HG02943 (cell line): Measurements from ENCODE around the gene KCNB1.

Experiments
- ATAC-seq: cut with Tn5 transposase; IDR thresholded peaks from one replicate; pipeline ENCODE4 v1.9.1; 2021; ENCODE audit warnings: mild to moderate bottlenecking, low read depth, moderate library complexity; ENCODE audit not compliant: unreplicated experiment

Gene KCNB1

DNA sequence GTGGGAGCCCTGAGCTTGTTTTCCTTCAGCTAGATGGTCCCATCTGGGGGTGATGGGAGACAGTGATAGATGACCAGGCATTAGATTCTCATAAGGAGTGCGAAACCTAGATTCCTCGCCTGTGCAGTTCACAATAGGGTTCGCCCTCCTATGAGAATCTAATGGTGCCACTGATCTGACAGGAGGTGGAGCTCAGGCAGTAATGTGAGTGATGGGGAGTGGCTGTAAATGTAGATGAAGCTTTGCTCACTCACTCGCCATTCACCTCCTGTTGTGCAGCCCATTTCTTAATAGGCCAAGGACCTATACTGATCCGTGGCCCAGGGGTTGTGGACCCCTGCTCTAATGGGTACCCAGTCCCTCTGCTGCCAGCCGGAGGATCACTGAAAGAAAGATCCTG, 20.7 kb upstream of the KCNB1 start:
- no peak for ATAC-seq

DNA sequence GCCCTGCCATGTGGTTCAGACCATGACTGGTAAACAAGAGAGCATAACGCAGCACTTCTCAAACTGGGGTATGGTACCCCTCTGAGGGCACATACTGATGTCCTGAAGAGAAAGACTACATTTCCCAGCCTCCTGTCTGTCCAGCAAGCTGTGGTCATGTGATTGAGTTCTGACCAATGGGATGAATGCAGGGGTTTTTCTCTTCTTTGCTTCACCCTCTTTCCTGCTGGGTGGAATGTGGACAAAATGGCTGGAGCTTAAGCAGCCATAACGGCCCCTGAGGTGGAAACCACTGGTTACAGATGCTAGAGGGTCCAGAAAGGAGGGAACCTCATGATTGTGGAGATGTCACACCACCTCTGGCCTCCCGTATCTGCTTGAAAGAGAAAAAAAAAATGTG, 19.4 kb upstream of the KCNB1 start:
- no peak for ATAC-seq

DNA sequence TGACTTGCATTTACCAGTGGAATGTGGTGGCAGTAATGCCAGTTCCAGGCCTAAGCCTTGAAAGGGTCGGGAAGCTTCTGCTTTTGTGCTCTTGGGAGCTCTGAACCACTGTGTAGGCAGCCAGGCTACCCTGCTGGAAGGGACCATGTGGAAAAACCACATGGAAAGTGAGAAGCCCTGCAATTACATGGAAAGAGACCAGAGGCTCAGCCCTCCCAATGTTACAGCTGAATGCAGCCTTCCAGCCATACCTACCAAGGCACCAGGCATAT, 14.9 kb upstream of the KCNB1 start:
- ATAC-seq = no peak

DNA sequence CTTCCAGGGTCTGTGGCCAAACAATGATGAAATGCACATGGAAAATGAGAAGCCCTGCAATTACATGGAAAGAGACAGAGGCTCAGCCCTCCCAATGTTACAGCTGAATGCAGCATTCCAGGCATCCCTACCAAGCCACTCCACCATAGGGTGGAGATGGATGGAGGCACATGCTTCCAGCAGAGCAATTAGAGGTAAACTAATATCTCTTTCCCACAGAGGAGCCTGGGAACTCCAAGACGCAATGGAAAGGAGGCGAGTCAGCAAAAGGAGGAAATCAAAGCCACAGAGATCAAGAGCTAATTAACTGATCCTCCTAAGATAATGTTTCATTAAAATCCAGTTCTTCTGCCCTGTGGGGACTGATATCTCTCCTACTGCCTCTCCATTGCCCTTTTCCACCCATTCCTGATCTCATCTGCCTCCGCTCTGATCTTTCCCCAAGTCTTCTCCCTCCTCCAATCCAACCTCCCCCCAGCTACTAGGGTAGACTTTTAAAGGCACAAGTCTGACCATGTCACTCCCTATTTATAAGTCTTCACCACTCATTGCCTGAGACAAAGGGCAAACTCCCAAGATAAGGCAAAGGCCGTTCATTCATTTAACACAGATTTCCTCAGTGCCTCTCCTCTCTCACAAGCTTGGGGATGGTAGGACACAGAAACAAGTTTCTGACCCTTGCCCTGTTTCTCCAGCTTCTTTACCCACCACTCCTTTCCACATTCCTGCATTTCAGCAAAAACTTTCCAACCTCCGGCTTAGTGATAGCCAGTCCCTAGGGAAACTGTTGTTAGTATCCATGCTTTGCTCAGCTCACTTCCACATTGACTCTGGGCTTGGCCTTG, 14.3 kb upstream of the KCNB1 start:
- ATAC-seq = no peak

DNA sequence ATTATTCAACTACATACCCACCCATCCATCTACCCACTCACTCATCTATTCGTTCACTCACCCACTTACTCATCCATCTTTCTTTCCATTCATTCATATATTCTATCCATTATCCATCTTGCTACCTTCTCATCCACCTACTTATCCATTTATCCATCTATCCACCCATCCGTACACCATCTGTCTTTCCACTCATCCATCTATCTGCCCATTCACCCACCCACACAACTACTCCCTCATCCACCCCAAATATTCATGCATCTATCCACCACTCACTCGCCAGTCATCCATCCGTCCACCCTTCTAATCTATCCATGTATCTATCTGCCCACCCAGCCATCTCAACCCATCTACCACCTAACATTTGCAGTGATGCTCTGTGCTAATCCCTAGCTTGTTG, 13.6 kb upstream of the KCNB1 start:
- no peak for ATAC-seq

DNA sequence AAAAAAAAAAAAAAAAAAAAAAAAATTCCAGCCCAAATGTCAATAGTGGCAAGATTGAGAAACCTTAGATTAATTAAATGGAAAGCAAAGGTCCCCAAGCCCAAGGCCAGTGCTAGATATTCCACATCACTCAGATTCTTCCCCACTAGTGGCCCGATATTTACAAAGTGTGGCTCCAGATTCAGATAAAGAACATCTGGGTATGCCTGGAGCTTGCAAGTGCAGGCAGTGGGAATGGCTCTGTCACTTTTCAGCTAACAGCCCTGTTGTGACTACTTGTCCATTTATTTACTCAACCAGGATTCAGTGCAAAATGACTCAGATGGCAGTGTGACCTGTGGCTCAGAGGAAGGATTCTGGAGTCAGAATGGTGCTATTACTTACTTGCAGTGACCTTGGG, 8.2 kb upstream of the KCNB1 start:
- ATAC-seq = no peak

DNA sequence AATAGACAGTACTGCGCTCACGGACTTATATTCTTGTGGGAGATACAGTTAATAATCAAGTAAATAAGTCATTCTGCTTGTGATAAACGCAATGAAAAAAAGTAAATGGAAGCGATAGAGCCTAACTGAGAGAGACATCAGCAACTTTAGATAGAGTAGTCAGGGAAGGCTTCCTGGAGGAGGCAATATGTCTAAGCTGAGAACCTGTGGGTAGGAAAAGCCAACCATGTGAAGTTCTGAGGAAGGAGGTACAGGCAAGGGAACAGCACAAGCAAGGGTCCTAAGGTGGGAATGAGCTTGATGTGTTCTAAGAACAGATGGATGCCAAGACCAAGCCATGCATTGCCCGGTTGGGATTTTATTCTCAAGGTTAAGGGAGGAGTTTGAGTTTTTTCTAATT, 7.2 kb upstream of the KCNB1 start:
- no peak for ATAC-seq

DNA sequence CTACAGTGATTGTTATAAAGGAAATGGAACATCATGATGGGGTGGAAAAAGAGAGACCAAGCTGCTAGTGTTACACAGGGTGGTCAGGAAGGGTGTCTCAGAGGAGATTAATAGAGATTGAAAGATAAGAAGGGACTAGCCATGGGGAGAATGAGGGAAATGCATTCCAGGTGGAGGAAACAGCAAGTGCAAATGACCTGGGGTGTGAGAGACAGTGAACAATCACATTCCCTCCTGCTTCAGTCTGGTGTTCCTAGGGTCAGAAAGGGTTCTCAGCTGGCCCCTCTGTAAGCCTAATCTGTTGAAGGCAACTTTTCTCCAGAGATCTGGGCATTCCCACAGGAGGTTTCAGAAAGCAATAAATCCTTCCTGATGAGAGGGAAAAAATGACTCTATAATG, 3.6 kb upstream of the KCNB1 start:
- no peak for ATAC-seq

DNA sequence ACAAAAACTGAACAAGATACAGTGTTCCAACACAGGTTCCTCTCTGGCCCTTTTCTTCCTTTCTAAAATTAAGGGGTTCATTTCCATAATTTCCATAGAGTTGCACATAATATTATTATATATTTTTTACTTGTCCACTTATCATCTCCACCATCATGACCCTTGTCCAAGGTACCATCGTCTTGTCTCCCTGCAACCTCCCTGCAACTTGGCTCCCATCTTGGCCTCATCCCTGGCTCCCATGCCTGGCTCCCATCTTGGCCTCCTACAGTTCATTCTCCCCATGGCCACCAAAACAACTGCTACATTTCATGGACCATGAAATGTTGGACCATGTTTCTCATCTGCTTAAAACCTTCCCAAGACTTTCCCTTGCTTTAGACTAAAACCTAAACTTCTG, 3.1 kb upstream of the KCNB1 start:
- no peak for ATAC-seq

DNA sequence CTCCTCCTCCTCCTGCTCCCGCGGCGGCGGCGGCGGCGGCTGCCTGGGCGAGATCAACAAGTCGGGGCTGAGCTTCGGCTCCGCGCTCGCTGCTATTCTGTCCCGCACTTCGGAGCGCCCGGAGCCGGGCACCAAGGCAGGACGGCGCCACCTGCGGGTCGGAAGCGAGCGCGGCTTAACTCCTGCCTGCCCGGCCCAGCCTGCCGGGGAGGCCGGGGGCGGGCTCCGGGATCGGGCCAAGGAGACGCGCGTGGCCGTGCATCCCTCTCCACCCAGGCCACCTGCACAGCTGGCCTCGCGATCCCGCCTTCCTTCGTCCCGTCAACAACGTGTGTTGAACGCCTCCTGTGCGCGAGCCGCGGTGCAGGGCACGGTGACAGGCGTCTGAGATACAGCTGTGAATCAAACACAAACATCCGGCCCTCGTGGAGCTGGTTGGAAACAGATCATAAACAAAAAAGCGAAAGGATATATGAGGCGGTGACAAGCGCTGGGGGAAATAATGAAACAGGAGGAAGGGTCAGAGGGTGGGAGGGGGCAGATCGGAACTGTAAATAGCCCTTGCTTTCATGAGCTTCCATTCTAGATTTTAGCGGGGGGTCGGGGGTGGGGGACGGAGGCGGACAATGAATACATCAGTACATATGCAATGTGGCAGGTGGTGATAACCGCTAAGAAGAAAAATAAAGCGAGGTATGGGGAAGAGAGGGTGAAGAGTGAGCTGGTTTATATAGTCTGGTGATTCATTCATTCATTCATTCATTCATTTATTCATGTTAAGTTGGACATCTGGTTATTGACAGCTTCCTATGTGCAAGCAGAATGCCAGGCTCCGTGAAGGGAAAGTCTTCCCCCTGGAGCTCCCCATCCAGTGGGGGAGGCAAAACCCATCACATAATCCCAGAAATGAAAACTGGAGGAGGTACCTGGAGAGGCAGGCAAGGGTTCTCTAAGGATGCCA, 2.0 kb upstream of the KCNB1 start:
- ATAC-seq = no peak

DNA sequence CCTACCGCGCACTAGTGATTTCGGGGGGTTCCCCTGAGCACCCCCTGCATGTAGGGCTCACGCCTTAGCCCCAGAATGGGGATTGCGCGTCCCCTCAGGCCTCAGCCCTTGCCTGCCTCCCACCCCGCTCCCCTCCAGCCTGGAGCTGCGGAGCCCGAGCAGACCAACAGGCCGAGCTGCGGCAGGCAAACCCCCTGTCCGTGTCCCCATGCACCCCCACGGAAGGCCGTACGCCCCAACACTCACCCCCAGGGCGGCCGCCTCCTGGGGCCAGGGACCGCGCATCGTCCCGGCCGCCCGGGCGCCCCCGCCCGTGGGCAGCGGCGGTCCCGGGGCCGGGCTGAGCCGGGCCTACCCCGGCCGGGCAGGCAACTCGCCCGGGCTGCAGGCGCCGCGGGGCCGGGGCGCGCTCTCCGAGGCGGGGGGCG, 1.2 kb upstream of the KCNB1 start:
- ATAC-seq = no peak

DNA sequence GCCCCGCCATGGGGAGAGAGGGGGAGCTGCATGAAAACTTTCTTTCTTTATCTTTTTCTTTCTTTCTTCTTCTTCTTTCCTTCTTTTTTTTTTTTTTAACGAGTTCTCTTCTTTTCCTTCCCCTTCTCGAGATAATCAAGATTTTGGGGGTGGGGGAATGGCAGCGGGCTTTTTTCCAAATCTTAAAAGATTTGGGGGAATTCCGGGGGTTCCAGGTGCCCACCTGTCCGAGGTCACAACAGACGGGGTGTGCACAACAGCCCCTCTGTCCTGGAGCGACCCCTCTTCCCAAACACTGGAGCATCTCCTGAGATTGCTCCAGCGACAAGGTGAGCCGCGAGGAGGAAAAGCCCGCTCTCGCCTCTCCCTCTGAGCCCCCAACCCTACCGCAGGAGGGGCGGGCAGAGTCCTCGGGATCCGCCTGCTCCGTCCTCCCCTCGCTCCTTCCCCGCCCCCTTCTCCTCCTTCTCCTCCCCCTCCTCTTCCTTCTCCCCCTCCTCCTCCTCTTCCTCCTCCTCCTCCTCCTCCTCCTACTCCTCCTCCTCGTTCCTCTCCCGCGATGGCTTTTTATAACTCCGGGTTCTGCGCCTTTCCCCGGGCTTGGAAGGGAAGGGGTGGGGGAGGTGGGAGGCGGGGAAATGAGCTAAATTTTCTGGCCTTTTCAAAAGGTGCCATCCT, 689 bp upstream of the KCNB1 start:
- no peak for ATAC-seq

DNA sequence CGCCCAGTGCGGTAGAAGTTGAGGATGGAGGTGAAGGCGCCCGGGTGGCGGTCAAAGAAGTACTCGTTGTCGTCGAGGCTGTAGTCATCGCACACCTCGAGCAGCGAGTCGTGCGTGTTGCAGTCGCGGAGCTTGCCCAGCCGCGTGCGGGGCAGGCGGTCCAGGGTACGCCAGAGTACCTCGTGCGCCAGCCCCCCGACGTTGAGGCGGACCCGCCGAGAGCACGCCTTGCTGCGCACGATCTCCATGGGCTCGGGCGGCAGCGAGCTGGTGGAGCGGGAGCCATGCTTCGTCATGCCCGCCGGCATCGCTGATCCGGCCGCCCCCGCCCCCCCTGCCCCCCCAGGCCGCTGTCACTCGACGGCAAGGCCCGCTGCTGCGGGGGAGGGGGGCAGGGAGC, 295 bp downstream of the KCNB1 start:
- no peak for ATAC-seq

DNA sequence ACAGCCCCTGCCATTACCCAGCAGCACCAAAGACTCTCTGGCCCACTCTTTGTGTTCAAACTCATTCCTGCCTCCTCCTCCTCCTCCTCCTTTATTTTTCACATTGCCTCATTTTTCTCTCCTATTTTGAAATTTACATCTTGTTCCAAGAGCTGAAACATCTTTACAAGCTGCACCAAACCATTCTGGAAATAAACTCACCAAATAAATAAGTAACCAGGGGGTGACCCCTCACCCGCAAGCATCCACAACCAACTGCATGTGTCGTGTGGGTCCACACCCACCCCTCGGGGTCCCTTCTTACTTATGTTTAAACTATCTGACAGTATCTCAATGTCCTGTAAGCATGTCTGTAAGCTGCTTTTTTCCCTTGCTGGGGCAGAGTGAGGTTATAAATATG, 1.4 kb downstream of the KCNB1 start:
- ATAC-seq = no peak

DNA sequence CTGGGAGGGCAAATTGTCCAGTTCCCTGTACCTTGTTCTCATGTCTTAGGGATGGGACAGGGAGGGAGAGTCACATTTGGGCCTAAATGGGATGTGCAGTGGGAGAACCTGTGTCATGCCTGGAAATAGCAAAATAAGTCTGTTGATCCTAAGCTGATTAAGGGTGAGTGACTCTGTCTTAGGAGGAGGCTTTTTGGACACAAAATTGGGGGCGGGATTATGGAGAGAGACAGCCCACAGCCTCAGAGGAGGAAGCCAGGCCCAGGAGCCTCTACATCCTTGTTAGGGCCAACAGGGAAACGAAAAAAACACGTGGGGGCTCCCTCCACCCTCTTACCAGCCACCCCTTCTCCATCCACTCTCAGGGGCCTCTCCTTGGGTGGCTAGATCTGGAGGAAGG, 2.2 kb downstream of the KCNB1 start:
- no peak for ATAC-seq

DNA sequence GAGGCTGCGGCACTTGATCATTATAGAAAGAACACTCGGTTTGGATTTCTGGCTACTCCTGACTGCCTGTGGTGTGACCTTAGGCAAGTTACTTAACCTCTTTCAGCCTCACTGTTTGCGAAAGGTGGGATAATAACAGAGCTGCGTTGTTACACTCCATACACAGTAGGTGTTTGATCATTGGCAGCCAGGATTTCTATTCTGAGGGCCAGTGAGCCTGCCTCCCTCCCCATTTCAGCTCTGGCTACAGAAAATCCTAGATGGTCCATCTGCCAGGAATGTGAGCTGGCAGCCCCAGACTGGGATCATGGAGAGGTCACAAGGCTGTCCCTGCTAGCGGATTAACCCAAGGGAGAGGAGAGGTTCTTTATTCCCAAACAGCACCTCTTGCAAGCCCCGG, 2.7 kb downstream of the KCNB1 start:
- no peak for ATAC-seq

DNA sequence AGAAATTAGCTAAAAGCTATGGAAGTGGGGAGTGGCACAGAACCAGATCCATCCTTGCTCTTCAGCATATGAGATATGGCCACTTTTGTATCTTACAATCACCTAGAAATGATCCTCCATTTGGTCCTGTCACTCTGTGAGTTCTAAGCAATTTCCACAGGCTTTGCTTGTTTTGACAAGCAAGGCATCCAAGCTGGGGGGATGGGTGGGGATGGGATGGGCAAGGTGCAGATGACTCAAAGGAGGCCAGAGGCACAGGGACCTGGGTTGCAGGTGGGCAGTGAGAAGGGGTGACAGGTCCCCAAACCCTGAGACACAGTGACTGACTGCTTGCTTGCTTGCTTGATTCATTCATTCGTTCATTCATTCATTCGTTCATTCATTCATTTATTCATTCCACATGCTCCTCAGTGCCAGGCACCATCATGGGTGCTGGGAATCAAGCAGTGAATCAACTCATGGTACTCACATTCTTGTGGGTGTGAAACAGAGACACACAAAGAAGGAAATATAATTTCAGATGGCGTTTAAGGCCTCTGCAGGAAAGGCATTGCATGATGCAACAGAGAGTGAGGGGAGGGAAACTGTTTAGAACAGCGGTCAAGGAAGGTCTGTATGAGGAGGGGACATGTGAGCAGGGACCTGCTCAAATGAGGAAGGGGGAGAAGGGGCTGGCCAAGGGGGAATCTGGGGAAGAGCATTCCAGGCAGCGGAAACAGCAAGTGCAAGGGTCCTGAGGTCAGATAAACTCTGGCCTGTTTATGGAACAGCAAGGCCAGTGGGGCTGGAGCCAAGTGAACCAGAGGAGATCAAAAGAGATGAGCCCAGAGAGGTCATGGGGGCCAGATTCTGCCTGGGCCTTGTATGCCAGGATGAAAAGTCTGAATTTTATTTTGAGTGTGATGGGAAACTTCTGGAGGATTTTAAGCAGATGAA, 3.4 kb downstream of the KCNB1 start:
- ATAC-seq = no peak

DNA sequence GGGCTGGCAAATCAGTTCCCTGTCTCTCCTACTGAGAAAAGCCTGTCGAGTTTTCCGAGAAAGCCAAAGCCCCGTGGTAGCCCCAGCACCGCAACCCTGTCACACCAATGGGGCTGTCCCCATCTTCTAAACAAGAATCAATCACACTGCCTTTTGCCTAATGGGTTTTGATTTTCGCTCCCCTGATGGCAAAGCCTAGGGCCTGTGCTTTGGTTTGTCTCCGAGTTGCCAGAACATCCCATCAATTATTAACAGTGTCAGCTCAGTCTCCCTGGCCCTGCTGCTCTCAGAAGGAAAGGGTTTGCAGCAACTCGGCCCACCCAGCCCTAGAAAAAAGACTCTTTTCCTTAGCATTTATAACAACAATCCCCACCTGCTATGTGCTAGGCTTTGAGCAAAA, 4.2 kb downstream of the KCNB1 start:
- no peak for ATAC-seq

DNA sequence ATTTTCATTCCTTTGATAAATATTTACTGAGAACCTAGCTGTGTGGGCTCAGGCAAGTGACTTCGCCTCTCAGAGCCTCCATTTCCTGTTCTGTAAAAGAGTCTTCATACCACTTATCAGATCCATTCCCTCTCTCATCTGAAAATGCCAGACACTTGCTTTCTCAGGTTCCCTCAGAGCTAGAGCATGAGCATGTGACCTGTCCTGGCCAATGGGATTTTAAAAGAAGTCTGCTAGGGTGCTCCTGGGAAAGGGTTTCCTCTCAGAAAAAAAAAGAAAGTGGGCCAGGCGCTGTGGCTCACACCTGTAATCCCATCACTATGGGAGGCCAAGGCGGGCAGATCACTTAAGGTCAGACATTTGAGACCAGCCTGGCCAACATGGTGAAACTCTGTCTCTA, 5.3 kb downstream of the KCNB1 start:
- no peak for ATAC-seq

DNA sequence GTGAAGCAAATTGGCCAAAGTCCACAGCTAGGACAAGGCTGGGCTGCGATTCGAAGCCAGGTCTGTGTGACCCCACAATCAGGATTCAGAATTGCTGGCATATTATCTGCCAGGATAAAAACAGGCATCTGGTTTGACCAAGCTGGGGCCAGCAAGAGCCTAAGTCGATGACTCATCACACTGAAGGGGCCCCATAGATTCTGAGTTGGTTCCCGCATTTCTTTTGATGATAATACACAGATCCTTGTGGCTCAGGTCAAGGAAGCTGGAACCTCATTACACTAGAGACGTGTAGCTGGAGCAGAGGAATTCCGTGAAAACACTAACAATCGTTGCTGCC, 6.5 kb downstream of the KCNB1 start:
- ATAC-seq = no peak
